H9 (cell line): Measurements from ENCODE around the gene CYTH3. TPM values are rescaled to one million over a fixed set of nuclear protein-coding genes. Genes with fewer than 3 reads are reported as not detected.

Source experiments
- DNase-seq: peaks from one replicate; pipeline ENCODE4 v3.0.0-alpha.2; 2017
- H2AFZ ChIP-seq: one replicate; pipeline ENCODE4 v1.6.1; 2013; ENCODE audit warnings: mild to moderate bottlenecking, low read length, control low read depth, moderate library complexity
- H2AK5ac ChIP-seq: 2 replicates; pipeline ENCODE4 v1.6.1; 2013; ENCODE audit warnings: low read length, control low read depth, mixed read lengths; ENCODE audit not compliant: insufficient read length
- H2BK120ac ChIP-seq: one replicate; pipeline ENCODE4 v1.6.1; 2013; ENCODE audit warnings: low read depth, mild to moderate bottlenecking, low read length, control low read depth, inconsistent platforms; ENCODE audit not compliant: poor library complexity, severe bottlenecking
- H2BK12ac ChIP-seq: 2 replicates; pipeline ENCODE4 v1.6.1; 2013; ENCODE audit warnings: low read length, control low read depth, mixed read lengths, low read depth; ENCODE audit not compliant: insufficient read length
- H2BK15ac ChIP-seq: 2 replicates; pipeline ENCODE4 v1.6.1; 2013; ENCODE audit warnings: low read depth, low read length, control low read depth
- H2BK20ac ChIP-seq: one replicate; pipeline ENCODE4 v1.6.1; 2013; ENCODE audit warnings: low read depth, mild to moderate bottlenecking, low read length, control low read depth, inconsistent platforms; ENCODE audit not compliant: poor library complexity, severe bottlenecking
- H2BK5ac ChIP-seq: 2 replicates; pipeline ENCODE4 v1.6.1; 2013; ENCODE audit warnings: low read length, control low read depth, mixed read lengths; ENCODE audit not compliant: insufficient read length
- H3K14ac ChIP-seq: 2 replicates; pipeline ENCODE4 v1.6.1; 2013; ENCODE audit warnings: low read length, control low read depth; ENCODE audit not compliant: insufficient read depth
- H3K18ac ChIP-seq: 2 replicates; pipeline ENCODE4 v1.6.1; 2013; ENCODE audit warnings: low read depth, mild to moderate bottlenecking, mixed read lengths, low read length, control low read depth; ENCODE audit not compliant: insufficient read length
- H3K23ac ChIP-seq: 2 replicates; pipeline ENCODE4 v1.6.1; 2013; ENCODE audit warnings: low read length, control low read depth, mixed read lengths, low read depth; ENCODE audit not compliant: insufficient read length
- H3K23me2 ChIP-seq: 2 replicates; pipeline ENCODE4 v1.6.1; 2013; ENCODE audit warnings: low read depth, mild to moderate bottlenecking, mixed read lengths, low read length, control low read depth; ENCODE audit not compliant: insufficient read length, poor library complexity, severe bottlenecking
- H3K27ac ChIP-seq: 2 replicates; pipeline ENCODE4 v1.5.1; 2013; ENCODE audit warnings: low read length, control low read depth, mixed read lengths, low read depth; ENCODE audit not compliant: insufficient read length
- H3K27me3 ChIP-seq: 2 replicates; pipeline ENCODE4 v1.6.1; 2013; ENCODE audit warnings: low read length, control low read depth, inconsistent platforms; ENCODE audit not compliant: insufficient read depth
- H3K4ac ChIP-seq: 2 replicates; pipeline ENCODE4 v1.6.1; 2013; ENCODE audit warnings: low read depth, mild to moderate bottlenecking, control low read depth, inconsistent platforms, low read length, moderate library complexity
- H3K4me1 ChIP-seq: 2 replicates; pipeline ENCODE4 v1.6.1; 2013; ENCODE audit warnings: low read length, control low read depth, inconsistent platforms; ENCODE audit not compliant: insufficient read depth
- H3K4me2 ChIP-seq: 2 replicates; pipeline ENCODE4 v1.6.1; 2013; ENCODE audit warnings: low read length, control low read depth, mixed read lengths; ENCODE audit not compliant: insufficient read length, insufficient read depth
- H3K56ac ChIP-seq: 2 replicates; pipeline ENCODE4 v1.6.1; 2013; ENCODE audit warnings: low read depth, mild to moderate bottlenecking, mixed read lengths, low read length, control low read depth; ENCODE audit not compliant: insufficient read length
- H3K79me1 ChIP-seq: 2 replicates; pipeline ENCODE4 v1.6.1; 2013; ENCODE audit warnings: low read depth, mild to moderate bottlenecking, moderate library complexity, low read length, control low read depth, inconsistent platforms; ENCODE audit not compliant: insufficient read depth, poor library complexity, severe bottlenecking
- H3K79me2 ChIP-seq: 2 replicates; pipeline ENCODE4 v1.6.1; 2013; ENCODE audit warnings: low read length, control low read depth, inconsistent platforms; ENCODE audit not compliant: insufficient read depth
- H3K9ac ChIP-seq: 2 replicates; pipeline ENCODE4 v1.6.1; 2013; ENCODE audit warnings: low read length, control low read depth, mixed read lengths; ENCODE audit not compliant: insufficient read length; ENCODE audit errors: extremely low read depth
- H3K9me3 ChIP-seq: one replicate; pipeline ENCODE4 v1.6.1; 2013; ENCODE audit warnings: low read depth, low read length, inconsistent platforms; ENCODE audit not compliant: control insufficient read depth
- H3T11ph ChIP-seq: one replicate; pipeline ENCODE4 v1.6.1; 2013; ENCODE audit warnings: mild to moderate bottlenecking, low read length, control low read depth, inconsistent platforms
- H4K20me1 ChIP-seq: one replicate; pipeline ENCODE4 v1.6.1; 2013; ENCODE audit not compliant: control insufficient read depth, insufficient read length, insufficient read depth
- H4K5ac ChIP-seq: 2 replicates; pipeline ENCODE4 v1.6.1; 2013; ENCODE audit warnings: low read depth, mild to moderate bottlenecking, mixed read lengths, low read length, control low read depth; ENCODE audit not compliant: insufficient read length
- H4K8ac ChIP-seq: replicated peaks from 2 replicates; pipeline ENCODE4 v1.6.1; 2013; ENCODE audit warnings: low read length, control low read depth, mixed read lengths, low read depth; ENCODE audit not compliant: insufficient read length
- H4K91ac ChIP-seq: 2 replicates; pipeline ENCODE4 v1.6.1; 2013; ENCODE audit warnings: low read depth, mild to moderate bottlenecking, moderate library complexity, mixed read lengths, low read length, control low read depth; ENCODE audit not compliant: insufficient read length
- H3K27ac Mint-ChIP-seq, 3 experiments: 2 replicates in 2 of 3; 3 replicates in 1 of 3; pipeline ENCODE4 v1.8.0; 2020 to 2021; ENCODE audit warnings: mixed read lengths in 3 of 3, mild to moderate bottlenecking in 1 of 3, moderate library complexity in 1 of 3
- H3K27me3 Mint-ChIP-seq: 2 replicates; pipeline ENCODE4 v1.8.0; 2021; ENCODE audit warnings: low read depth, mild to moderate bottlenecking, moderate library complexity, mixed read lengths
- H3K36me3 Mint-ChIP-seq, 3 experiments: 2 replicates in 2 of 3; 3 replicates in 1 of 3; pipeline ENCODE4 v1.8.0; 2020 to 2021; ENCODE audit warnings: low read depth in 3 of 3, mixed read lengths in 3 of 3; ENCODE audit not compliant: insufficient read depth in 1 of 3
- H3K4me1 Mint-ChIP-seq, 2 experiments: 2 replicates each; pipeline ENCODE4 v1.8.0; 2020; ENCODE audit warnings: mixed read lengths in 2 of 2
- H3K4me3 Mint-ChIP-seq, 2 experiments: 2 replicates in 1 of 2; 3 replicates in 1 of 2; pipeline ENCODE4 v1.8.0; 2020 to 2021; ENCODE audit warnings: mild to moderate bottlenecking in 2 of 2, mixed read lengths in 2 of 2, moderate library complexity in 1 of 2
- H3K9me3 Mint-ChIP-seq, 2 experiments: 2 replicates in 1 of 2; 3 replicates in 1 of 2; pipeline ENCODE4 v1.8.0; 2020; ENCODE audit warnings: mild to moderate bottlenecking in 2 of 2, mixed read lengths in 2 of 2, moderate library complexity in 1 of 2
- WGBS: extraction: QIAGEN DNeasy Blood & Tissue Kit; methylation state at CpG from one replicate; pipeline ENCODE4 v1.1.7; 2013; ENCODE audit warnings: missing lambda C conversion rate, low lambda C conversion rate, mixed read lengths; ENCODE audit not compliant: insufficient read length; ENCODE audit errors: extremely low coverage; 5-methylcytosine and 5-hydroxymethylcytosine counted together
- total RNA-seq: library from RNA; stranded (reverse); gene quantifications from 2 replicates; pipeline ENCODE4 v1.2.1, GENCODE V29; 2021
- TF ChIP-seq, protein P1 (sequence below): fragments of 200-600 bp; sonication (generic); conservative IDR thresholded peaks from 3 replicates; pipeline ENCODE4 v1.8.0; 2021; ENCODE audit warnings: antibody characterized with exemption, mild to moderate bottlenecking

Gene CYTH3
- total RNA-seq, 1 experiment from 2014 or later = 12.3 TPM

DNA sequence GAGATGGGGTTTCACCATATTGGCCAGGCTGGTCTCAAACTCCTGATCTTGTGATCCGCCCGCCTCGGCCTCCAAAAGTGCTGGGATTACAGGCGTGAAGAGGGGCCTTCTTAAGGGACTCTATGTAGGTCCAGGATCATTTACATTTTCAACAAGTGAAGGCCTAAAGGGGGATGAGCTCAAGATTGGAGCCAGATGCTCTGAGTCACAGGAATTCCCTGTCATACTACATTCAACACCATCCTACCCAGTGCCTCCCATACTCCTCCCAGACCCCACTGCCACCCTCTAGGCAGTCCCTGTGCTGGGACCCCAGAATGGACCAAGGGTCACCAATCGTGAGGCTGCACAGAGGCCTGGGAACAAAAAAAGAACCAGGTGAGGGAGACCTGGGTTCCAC lies 29.9 kb downstream of the CYTH3 start:
- Histone ChIP-seq H3K23ac (no peak overlapping the region), H3K23me2 (peaks cover 2% of the 10 kb centered on the region), H3K56ac (no peak overlapping the region), H2BK15ac (no peak overlapping the region), H3K4ac (no peak overlapping the region), H3T11ph (no peak overlapping the region), H4K8ac (no peak overlapping the region), H3K9me3 (no peaks in the 10 kb centered on the region), H3K9ac (no peak overlapping the region), H3K18ac (no peak overlapping the region), H2BK120ac (no peak overlapping the region), H2AFZ (no peak overlapping the region), H2BK5ac (no peak overlapping the region), H3K14ac (no peak overlapping the region), H4K20me1 (no peaks in the 10 kb centered on the region), H3K4me1 (peaks cover 2% of the 10 kb centered on the region; the same call in 1 of the 2 replicates), H3K4me2 (no peak overlapping the region), H3K27me3 (no peaks in the 10 kb centered on the region), H3K79me2 (no peaks in the 10 kb centered on the region; the same call in 1 of the 2 replicates), H4K91ac (no peak overlapping the region), H3K79me1 (peaks cover 7% of the 10 kb centered on the region), H2BK20ac (no peak overlapping the region), H4K5ac (no peak overlapping the region), H3K27ac (no peak overlapping the region), H2BK12ac (no peak overlapping the region), H2AK5ac (no peak overlapping the region)
- Mint-ChIP-seq H3K27me3 (no peaks in the 10 kb centered on the region), H3K27ac (no peak overlapping the region), H3K4me1 (peaks cover 34 to 40% of the 10 kb centered on the region in 2 experiments), H3K4me3 (no peak overlapping the region), H3K36me3 (no peaks in the 10 kb centered on the region), H3K9me3 (no peaks in the 10 kb centered on the region)
- TF ChIP-seq, protein P1, sequence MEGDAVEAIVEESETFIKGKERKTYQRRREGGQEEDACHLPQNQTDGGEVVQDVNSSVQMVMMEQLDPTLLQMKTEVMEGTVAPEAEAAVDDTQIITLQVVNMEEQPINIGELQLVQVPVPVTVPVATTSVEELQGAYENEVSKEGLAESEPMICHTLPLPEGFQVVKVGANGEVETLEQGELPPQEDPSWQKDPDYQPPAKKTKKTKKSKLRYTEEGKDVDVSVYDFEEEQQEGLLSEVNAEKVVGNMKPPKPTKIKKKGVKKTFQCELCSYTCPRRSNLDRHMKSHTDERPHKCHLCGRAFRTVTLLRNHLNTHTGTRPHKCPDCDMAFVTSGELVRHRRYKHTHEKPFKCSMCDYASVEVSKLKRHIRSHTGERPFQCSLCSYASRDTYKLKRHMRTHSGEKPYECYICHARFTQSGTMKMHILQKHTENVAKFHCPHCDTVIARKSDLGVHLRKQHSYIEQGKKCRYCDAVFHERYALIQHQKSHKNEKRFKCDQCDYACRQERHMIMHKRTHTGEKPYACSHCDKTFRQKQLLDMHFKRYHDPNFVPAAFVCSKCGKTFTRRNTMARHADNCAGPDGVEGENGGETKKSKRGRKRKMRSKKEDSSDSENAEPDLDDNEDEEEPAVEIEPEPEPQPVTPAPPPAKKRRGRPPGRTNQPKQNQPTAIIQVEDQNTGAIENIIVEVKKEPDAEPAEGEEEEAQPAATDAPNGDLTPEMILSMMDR = no peak
- no CpG with 5 or more reads among the region's 5 CpGs for WGBS
- DNase-seq = no peak
